Osteoblast (primary cell): ENCODE data around the gene USP3. TPM values are rescaled to one million over a fixed set of nuclear protein-coding genes. Genes with fewer than 3 reads are reported as not detected.
A peak's percentile ranks its signal among the peaks of the same experiment; 100 is the strongest.

Source experiments
- DNase-seq: peaks from one replicate; pipeline ENCODE4 v3.0.0; 2011; ENCODE audit warnings: low spot score, mixed read lengths; ENCODE audit not compliant: insufficient read length; ENCODE audit errors: missing footprints
- H2AFZ ChIP-seq: 2 replicates; pipeline ENCODE4 v1.6.0; 2011; ENCODE audit warnings: mild to moderate bottlenecking, low read length
- H3K27ac ChIP-seq: 2 replicates; pipeline ENCODE4 v1.5.1; 2011; ENCODE audit warnings: mild to moderate bottlenecking, low read depth, low read length, moderate library complexity
- H3K27me3 ChIP-seq: 2 replicates; pipeline ENCODE4 v1.6.0; 2012; ENCODE audit warnings: mild to moderate bottlenecking, control low read depth, inconsistent platforms, low read length, moderate library complexity; ENCODE audit not compliant: insufficient read depth
- H3K36me3 ChIP-seq: 2 replicates; pipeline ENCODE4 v1.5.1; 2011; ENCODE audit warnings: mild to moderate bottlenecking, low read length, control low read depth, moderate library complexity; ENCODE audit not compliant: insufficient read depth
- H3K4me1 ChIP-seq: 2 replicates; pipeline ENCODE4 v1.5.1; 2011; ENCODE audit warnings: mild to moderate bottlenecking, low read length, control low read depth, moderate library complexity; ENCODE audit not compliant: insufficient read depth
- H3K4me2 ChIP-seq: 2 replicates; pipeline ENCODE4 v1.6.0; 2011; ENCODE audit warnings: mild to moderate bottlenecking, low read length; ENCODE audit not compliant: insufficient read depth
- H3K4me3 ChIP-seq: fragments of 200-600 bp; sonication (generic); 3 replicates; pipeline ENCODE4 v1.5.1; 2012; ENCODE audit warnings: mild to moderate bottlenecking, low read length, inconsistent platforms; ENCODE audit not compliant: insufficient read depth
- H3K79me2 ChIP-seq: 2 replicates; pipeline ENCODE4 v1.6.0; 2012; ENCODE audit warnings: mild to moderate bottlenecking, low read length, control low read depth, inconsistent platforms; ENCODE audit not compliant: insufficient read depth
- H3K9me3 ChIP-seq: 2 replicates; pipeline ENCODE4 v1.5.1; 2011; ENCODE audit warnings: low read depth, low read length, control low read depth
- H4K20me1 ChIP-seq: 2 replicates; pipeline ENCODE4 v1.6.0; 2012; ENCODE audit warnings: mild to moderate bottlenecking, low read length, control low read depth; ENCODE audit not compliant: insufficient read depth
- total RNA-seq: library from RNA; depleted of rRNA; stranded (reverse); fragments of >200 nt; gene quantifications from 2 replicates; pipeline ENCODE4 v1.2.3, GENCODE V29; 2012
- TF ChIP-seq, protein P1 (sequence below): IDR thresholded peaks from 2 replicates; pipeline ENCODE4 v1.5.1; 2011; ENCODE audit warnings: mild to moderate bottlenecking, low read depth, low read length, moderate library complexity; ENCODE audit errors: extremely low read depth

Gene USP3
- total RNA-seq, 1 donor, result 60.1 TPM

- Histone ChIP-seq H3K9me3 (no peaks in the 10 kb centered on the region), H3K79me2 (no peaks in the 10 kb centered on the region), H3K4me1 (peaks cover 13% of the 10 kb centered on the region), H3K27me3 (no peaks in the 10 kb centered on the region), H3K36me3 (peaks cover 29% of the 10 kb centered on the region), H2AFZ (no peak overlapping the region), H3K27ac (no peak overlapping the region), H3K4me2 (no peak overlapping the region), H3K4me3 (no peak overlapping the region), H4K20me1 (no peaks in the 10 kb centered on the region)
- DNase-seq, result peak; percentile 42
- TF ChIP-seq, protein P1, sequence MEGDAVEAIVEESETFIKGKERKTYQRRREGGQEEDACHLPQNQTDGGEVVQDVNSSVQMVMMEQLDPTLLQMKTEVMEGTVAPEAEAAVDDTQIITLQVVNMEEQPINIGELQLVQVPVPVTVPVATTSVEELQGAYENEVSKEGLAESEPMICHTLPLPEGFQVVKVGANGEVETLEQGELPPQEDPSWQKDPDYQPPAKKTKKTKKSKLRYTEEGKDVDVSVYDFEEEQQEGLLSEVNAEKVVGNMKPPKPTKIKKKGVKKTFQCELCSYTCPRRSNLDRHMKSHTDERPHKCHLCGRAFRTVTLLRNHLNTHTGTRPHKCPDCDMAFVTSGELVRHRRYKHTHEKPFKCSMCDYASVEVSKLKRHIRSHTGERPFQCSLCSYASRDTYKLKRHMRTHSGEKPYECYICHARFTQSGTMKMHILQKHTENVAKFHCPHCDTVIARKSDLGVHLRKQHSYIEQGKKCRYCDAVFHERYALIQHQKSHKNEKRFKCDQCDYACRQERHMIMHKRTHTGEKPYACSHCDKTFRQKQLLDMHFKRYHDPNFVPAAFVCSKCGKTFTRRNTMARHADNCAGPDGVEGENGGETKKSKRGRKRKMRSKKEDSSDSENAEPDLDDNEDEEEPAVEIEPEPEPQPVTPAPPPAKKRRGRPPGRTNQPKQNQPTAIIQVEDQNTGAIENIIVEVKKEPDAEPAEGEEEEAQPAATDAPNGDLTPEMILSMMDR, result no peak
Observed at GRCh38 chr15:63609448-63609847, 105.1 kb downstream of the USP3 start.

- peaks cover 37% of the 10 kb centered on the region for H3K36me3 ChIP-seq
- no peaks in the 10 kb centered on the region for H3K79me2 ChIP-seq
- peak; percentile 96 for DNase-seq
- TF ChIP-seq, protein P1, result peak; percentile 85
- H3K4me2 ChIP-seq, result peak overlapping the region; percentile 47
- peaks cover 13% of the 10 kb centered on the region for H3K4me1 ChIP-seq
- no peaks in the 10 kb centered on the region for H3K27me3 ChIP-seq
- H2AFZ ChIP-seq, result peak overlapping the region; percentile 59
- H3K27ac ChIP-seq, result peak overlapping the region; percentile 33
- H3K9me3 ChIP-seq, result no peaks in the 10 kb centered on the region
- no peaks in the 10 kb centered on the region for H4K20me1 ChIP-seq
- no peak overlapping the region for H3K4me3 ChIP-seq
Observed at GRCh38 chr15:63610209-63610841, 105.9 kb downstream of the USP3 start.

GRCh38 chr15:63611177-63611576, 106.8 kb downstream of the USP3 start:
- Histone ChIP-seq H3K36me3 (peaks cover 37% of the 10 kb centered on the region), H3K4me1 (peaks cover 13% of the 10 kb centered on the region), H2AFZ (no peak overlapping the region), H4K20me1 (no peaks in the 10 kb centered on the region), H3K27me3 (no peaks in the 10 kb centered on the region), H3K27ac (peak overlapping the region; percentile 33), H3K9me3 (no peaks in the 10 kb centered on the region), H3K4me3 (no peak overlapping the region), H3K79me2 (no peaks in the 10 kb centered on the region), H3K4me2 (no peak overlapping the region)
- no peak for DNase-seq
- TF ChIP-seq, protein P1, result no peak

- DNase-seq, result no peak
- H3K36me3 ChIP-seq, result peaks cover 37% of the 10 kb centered on the region
- no peaks in the 10 kb centered on the region for H3K79me2 ChIP-seq
- H3K4me1 ChIP-seq, result peaks cover 13% of the 10 kb centered on the region
- no peak overlapping the region for H3K4me2 ChIP-seq
- no peaks in the 10 kb centered on the region for H3K9me3 ChIP-seq
- no peak overlapping the region for H3K4me3 ChIP-seq
- TF ChIP-seq, protein P1, result no peak
- no peak overlapping the region for H2AFZ ChIP-seq
- no peak overlapping the region for H3K27ac ChIP-seq
- no peaks in the 10 kb centered on the region for H4K20me1 ChIP-seq
- no peaks in the 10 kb centered on the region for H3K27me3 ChIP-seq
Observed at GRCh38 chr15:63612300-63612699, 107.9 kb downstream of the USP3 start.
